ENCODE measurements around the gene ATXN10.

DNA sequence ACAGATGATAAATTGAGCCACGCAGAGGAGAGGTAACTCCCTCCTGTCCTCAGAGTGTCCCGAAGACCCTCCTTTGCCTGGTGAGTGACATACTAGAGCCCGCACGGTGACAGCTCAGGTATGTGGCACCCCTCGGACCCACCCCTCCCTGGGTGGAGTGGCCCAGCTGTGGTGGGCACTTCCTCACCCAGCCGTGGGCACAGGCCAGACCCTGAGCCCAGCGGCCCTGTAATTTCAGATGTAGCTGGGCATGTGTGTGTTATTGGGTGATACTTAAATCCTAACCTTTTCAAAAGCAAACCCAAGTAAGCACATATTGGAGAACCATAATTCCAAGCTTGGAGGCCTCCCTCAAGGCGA lies 212.2 kb downstream of the ATXN10 start:
- TF ChIP-seq CTCF (IDR thresholded peaks at IDR 0.05) (no peak), POLR2A (IDR thresholded peaks at IDR 0.05) (no peak)

Data from esophagus squamous epithelium (tissue), 4 donors.